Right atrium auricular region (tissue), 2 donors: Measurements from ENCODE around the gene CTTN. TPM values are rescaled to one million over a fixed set of nuclear protein-coding genes. Genes with fewer than 3 reads are reported as not detected.

Source experiments
- DNase-seq: peaks from one replicate; pipeline ENCODE4 v3.0.0-alpha.2; 2019; ENCODE audit warnings: low spot score
- H3K27ac ChIP-seq, 2 donors: fragments of 200-600 bp; sonication (generic); 1 replicate in 1 of 2; 2 replicates in 1 of 2; pipeline ENCODE4 v1.5.1; 2016 to 2019
- H3K27me3 ChIP-seq, 2 donors: fragments of 200-600 bp; sonication (generic); one replicate each; pipeline versions ENCODE4 v1.5.1 to v1.6.0; 2017 to 2019
- H3K36me3 ChIP-seq: fragments of 200-600 bp; sonication (generic); one replicate; pipeline ENCODE4 v1.5.1; 2016
- H3K4me1 ChIP-seq, 2 donors: fragments of 200-600 bp; sonication (generic); one replicate each; pipeline versions ENCODE4 v1.5.1 to v1.6.0; 2017 to 2019
- H3K4me3 ChIP-seq, 2 donors: fragments of 200-600 bp; sonication (generic); 1 replicate in 1 of 2; 2 replicates in 1 of 2; pipeline ENCODE4 v1.5.1; 2017 to 2019; ENCODE audit warnings: mild to moderate bottlenecking in 1 of 2, moderate library complexity in 1 of 2
- H3K9me3 ChIP-seq, 2 donors: fragments of 200-600 bp; sonication (generic); one replicate each; pipeline ENCODE4 v1.5.1; 2019
- total RNA-seq, 2 donors: library from RNA; depleted of rRNA; stranded (reverse); fragments of >200 nt; gene quantifications; one replicate each; pipeline ENCODE4 v1.1.0, GENCODE V29; 2016
- TF ChIP-seq, protein P1 (sequence below), 2 donors: fragments of 200-600 bp; sonication (generic); IDR thresholded peaks; one replicate each; pipeline ENCODE4 v1.5.1; 2019; ENCODE audit warnings: antibody characterized with exemption in 2 of 2

The CTTN gene
- total RNA-seq, 2 donors from 2014 or later = 67.0 to 99.2 TPM

DNA sequence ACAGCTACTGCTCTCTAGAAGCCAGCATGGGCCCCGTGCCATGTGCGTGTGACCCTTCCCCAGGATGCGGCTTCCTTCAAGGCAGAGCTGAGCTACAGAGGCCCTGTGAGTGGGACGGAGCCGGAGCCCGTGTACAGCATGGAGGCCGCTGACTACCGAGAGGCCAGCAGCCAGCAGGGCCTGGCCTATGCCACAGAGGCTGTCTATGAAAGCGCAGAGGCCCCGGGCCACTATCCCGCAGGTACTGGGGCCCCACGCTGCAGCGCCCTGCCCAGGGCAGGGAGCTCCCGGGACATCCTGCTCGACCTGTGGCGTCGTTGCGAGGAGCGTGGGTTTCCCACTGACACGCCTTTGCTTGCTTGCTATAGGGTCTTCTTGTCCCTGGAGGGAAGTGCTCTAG, 34.7 kb downstream of the CTTN start:
- Histone ChIP-seq H3K27me3 (no peaks in the 10 kb centered on the region), H3K9me3 (no peaks in the 10 kb centered on the region), H3K27ac (no peak overlapping the region), H3K36me3 (peaks cover 81% of the 10 kb centered on the region), H3K4me1 (no peaks in the 10 kb centered on the region), H3K4me3 (no peak overlapping the region)
- no peak for DNase-seq
- TF ChIP-seq, protein P1, sequence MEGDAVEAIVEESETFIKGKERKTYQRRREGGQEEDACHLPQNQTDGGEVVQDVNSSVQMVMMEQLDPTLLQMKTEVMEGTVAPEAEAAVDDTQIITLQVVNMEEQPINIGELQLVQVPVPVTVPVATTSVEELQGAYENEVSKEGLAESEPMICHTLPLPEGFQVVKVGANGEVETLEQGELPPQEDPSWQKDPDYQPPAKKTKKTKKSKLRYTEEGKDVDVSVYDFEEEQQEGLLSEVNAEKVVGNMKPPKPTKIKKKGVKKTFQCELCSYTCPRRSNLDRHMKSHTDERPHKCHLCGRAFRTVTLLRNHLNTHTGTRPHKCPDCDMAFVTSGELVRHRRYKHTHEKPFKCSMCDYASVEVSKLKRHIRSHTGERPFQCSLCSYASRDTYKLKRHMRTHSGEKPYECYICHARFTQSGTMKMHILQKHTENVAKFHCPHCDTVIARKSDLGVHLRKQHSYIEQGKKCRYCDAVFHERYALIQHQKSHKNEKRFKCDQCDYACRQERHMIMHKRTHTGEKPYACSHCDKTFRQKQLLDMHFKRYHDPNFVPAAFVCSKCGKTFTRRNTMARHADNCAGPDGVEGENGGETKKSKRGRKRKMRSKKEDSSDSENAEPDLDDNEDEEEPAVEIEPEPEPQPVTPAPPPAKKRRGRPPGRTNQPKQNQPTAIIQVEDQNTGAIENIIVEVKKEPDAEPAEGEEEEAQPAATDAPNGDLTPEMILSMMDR (IDR thresholded peaks at IDR 0.05) = no peak

DNA sequence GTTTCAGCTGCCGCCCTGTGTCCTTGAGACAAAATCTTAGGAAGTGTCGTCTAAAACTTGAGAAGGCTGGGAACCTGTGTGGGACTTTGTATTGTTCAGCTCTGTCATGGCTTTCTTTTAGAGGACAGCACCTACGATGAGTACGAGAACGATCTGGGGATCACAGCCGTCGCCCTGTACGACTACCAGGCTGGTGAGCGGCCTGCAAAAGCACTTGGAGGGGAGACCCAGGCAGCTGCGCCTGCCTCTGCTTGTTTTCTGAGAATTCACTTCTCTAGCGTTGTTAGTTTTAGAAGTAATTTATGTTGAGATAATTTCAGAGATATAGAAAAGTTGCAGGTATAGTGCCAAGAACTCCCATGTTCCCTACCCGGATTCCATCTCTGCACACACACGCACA, 35.2 kb downstream of the CTTN start:
- no peak for DNase-seq
- H3K4me3 ChIP-seq = no peak overlapping the region
- TF ChIP-seq, protein P1 (IDR thresholded peaks at IDR 0.05) = no peak
- no peaks in the 10 kb centered on the region for H3K27me3 ChIP-seq
- no peak overlapping the region for H3K27ac ChIP-seq
- no peaks in the 10 kb centered on the region for H3K9me3 ChIP-seq
- H3K4me1 ChIP-seq = no peaks in the 10 kb centered on the region
- H3K36me3 ChIP-seq = peaks cover 81% of the 10 kb centered on the region

DNA sequence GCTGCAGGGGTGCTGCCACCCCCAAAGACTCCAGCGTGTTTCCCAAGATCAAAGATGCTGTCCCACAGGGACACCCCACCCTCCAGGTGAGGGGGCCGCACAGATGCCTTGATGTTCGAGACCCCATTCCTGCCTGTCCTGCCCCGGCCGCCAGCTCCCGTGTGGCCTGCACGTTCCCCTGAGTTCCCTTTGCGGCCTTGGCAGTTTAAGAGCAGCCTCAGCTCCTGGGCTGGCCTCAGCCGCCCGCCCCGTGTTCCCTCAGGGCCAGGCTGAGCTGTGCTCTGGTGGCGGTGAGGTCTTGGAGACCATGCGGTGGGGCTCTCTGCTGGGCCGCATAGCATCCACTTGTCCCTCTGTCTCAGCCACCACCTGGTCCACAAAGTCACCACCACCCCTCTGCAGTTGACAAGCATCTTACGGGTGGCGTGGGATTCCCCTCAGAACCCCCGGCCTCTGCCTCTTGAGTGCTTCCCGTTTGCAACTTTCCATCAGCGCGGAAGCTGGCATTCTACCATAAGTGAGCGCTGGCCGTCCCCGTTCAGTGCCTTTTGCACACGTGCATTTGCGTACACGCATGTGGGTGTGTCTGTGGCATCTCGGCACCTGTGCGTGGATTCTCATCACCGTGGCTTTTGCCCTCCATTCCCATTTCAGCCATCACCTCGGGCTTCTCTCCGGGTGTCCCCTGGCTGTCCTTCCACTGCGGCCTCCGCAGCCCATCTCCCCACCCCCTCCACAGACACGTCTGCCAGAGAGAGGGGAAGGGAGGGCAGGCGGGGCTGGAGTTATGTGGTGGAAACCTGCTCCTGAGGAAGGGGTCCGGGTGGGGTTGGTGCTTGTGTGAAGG, 35.9 kb downstream of the CTTN start:
- Histone ChIP-seq H3K27ac (no peak overlapping the region), H3K4me1 (no peaks in the 10 kb centered on the region), H3K9me3 (no peaks in the 10 kb centered on the region), H3K36me3 (peaks cover 74% of the 10 kb centered on the region), H3K4me3 (no peak overlapping the region), H3K27me3 (no peaks in the 10 kb centered on the region)
- DNase-seq = no peak
- TF ChIP-seq, protein P1 (IDR thresholded peaks at IDR 0.05) = no peak

DNA sequence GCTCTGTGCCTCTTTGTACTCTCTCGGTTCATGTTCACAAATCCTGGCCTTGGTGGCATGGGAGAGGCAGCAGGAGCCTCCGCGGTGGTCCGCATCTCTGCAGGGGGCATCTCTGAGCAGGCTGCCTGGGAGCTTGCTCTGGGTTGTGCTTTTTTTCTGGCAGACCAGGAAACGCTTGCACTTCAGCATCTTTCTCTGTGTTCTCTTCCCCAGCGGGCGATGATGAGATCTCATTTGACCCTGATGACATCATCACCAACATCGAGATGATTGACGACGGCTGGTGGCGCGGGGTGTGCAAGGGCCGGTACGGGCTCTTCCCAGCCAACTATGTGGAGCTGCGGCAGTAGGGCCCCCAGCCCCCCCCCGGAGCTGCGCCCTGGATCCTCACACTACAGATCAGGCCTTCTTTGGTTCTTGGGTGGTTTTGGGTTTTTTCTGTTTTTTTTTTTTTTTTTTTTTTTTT, 36.5 kb downstream of the CTTN start:
- DNase-seq = no peak
- Histone ChIP-seq H3K9me3 (no peaks in the 10 kb centered on the region), H3K27me3 (no peaks in the 10 kb centered on the region), H3K4me1 (no peaks in the 10 kb centered on the region), H3K27ac (no peak overlapping the region), H3K4me3 (no peak overlapping the region), H3K36me3 (peaks cover 67% of the 10 kb centered on the region)
- TF ChIP-seq, protein P1 (IDR thresholded peaks at IDR 0.05) = no peak

DNA sequence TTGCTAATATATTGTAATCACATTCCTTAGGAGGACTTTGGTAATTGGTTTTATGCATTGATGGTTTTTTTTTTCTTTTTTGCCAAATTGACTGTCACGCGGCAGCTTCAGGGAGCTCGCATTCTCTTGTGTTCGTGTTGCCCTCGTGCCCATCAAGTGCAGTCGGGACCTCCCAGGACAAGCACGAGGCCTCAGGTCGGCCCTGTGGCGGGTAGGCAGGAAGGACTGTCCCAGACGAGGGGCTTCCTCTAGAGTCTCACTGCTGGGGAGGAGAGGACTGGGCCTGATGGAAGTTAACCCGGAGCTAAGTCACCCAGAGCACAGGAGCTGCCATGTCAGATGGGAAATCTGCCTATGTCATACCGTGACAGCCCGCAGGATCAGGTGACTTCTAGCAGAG, 37.0 kb downstream of the CTTN start:
- H3K4me1 ChIP-seq = no peaks in the 10 kb centered on the region
- TF ChIP-seq, protein P1 (IDR thresholded peaks at IDR 0.05) = no peak
- no peak overlapping the region for H3K27ac ChIP-seq
- H3K27me3 ChIP-seq = no peaks in the 10 kb centered on the region
- H3K9me3 ChIP-seq = no peaks in the 10 kb centered on the region
- H3K36me3 ChIP-seq = peaks cover 62% of the 10 kb centered on the region
- H3K4me3 ChIP-seq = no peak overlapping the region
- DNase-seq = no peak
